Right atrium auricular region (tissue), 2 donors: ENCODE results near the gene FSIP1. TPM values are rescaled to one million over a fixed set of nuclear protein-coding genes. Genes with fewer than 3 reads are reported as not detected.

Experiments
- DNase-seq: peaks from one replicate; pipeline ENCODE4 v3.0.0-alpha.2; 2019; ENCODE audit warnings: low spot score
- H3K27ac ChIP-seq, 2 donors: fragments of 200-600 bp; sonication (generic); 1 replicate in 1 of 2; 2 replicates in 1 of 2; pipeline ENCODE4 v1.5.1; 2016 to 2019
- H3K27me3 ChIP-seq, 2 donors: fragments of 200-600 bp; sonication (generic); one replicate each; pipeline versions ENCODE4 v1.5.1 to v1.6.0; 2017 to 2019
- H3K36me3 ChIP-seq: fragments of 200-600 bp; sonication (generic); one replicate; pipeline ENCODE4 v1.5.1; 2016
- H3K4me1 ChIP-seq, 2 donors: fragments of 200-600 bp; sonication (generic); one replicate each; pipeline versions ENCODE4 v1.5.1 to v1.6.0; 2017 to 2019
- H3K4me3 ChIP-seq, 2 donors: fragments of 200-600 bp; sonication (generic); 1 replicate in 1 of 2; 2 replicates in 1 of 2; pipeline ENCODE4 v1.5.1; 2017 to 2019; ENCODE audit warnings: mild to moderate bottlenecking in 1 of 2, moderate library complexity in 1 of 2
- H3K9me3 ChIP-seq, 2 donors: fragments of 200-600 bp; sonication (generic); one replicate each; pipeline ENCODE4 v1.5.1; 2019
- CTCF ChIP-seq, 2 donors: fragments of 200-600 bp; sonication (generic); IDR thresholded peaks; one replicate each; pipeline ENCODE4 v1.5.1; 2019; ENCODE audit warnings: antibody characterized with exemption in 2 of 2
- total RNA-seq, 2 donors: library from RNA; depleted of rRNA; stranded (reverse); fragments of >200 nt; gene quantifications; one replicate each; pipeline ENCODE4 v1.1.0, GENCODE V29; 2016

FSIP1 gene
- total RNA-seq, 2 donors from 2014 or later: 0.24 TPM; not detected in 1

- no peak for DNase-seq
- H3K4me3 ChIP-seq: no peak overlapping the region
- H3K4me1 ChIP-seq: no peaks in the 10 kb centered on the region
- no peaks in the 10 kb centered on the region for H3K36me3 ChIP-seq
- no peaks in the 10 kb centered on the region for H3K27me3 ChIP-seq
- no peak for TF ChIP-seq CTCF (IDR thresholded peaks at IDR 0.05)
- no peaks in the 10 kb centered on the region for H3K9me3 ChIP-seq
- H3K27ac ChIP-seq: no peak overlapping the region
These were observed 35.8 kb downstream of the FSIP1 start for GRCh38 chr15:39746714-39747276.

- H3K36me3 ChIP-seq: no peaks in the 10 kb centered on the region
- TF ChIP-seq CTCF (IDR thresholded peaks at IDR 0.05): no peak
These were observed 36.5 kb downstream of the FSIP1 start for GRCh38 chr15:39746176-39746575.

GRCh38 chr15:39745415-39745814, 37.2 kb downstream of the FSIP1 start:
- no peak for DNase-seq
- Histone ChIP-seq H3K9me3 (no peaks in the 10 kb centered on the region), H3K27me3 (no peaks in the 10 kb centered on the region), H3K4me1 (no peaks in the 10 kb centered on the region), H3K36me3 (no peaks in the 10 kb centered on the region), H3K27ac (no peak overlapping the region), H3K4me3 (no peak overlapping the region)
- no peak for TF ChIP-seq CTCF (IDR thresholded peaks at IDR 0.05)

More at GRCh38 chr15:39746176-39746575, 36.5 kb downstream of the FSIP1 start:
- H3K4me3 ChIP-seq: no peak overlapping the region
- no peaks in the 10 kb centered on the region for H3K4me1 ChIP-seq
- no peak overlapping the region for H3K27ac ChIP-seq
- no peaks in the 10 kb centered on the region for H3K9me3 ChIP-seq
- H3K27me3 ChIP-seq: no peaks in the 10 kb centered on the region
- no peak for DNase-seq

- no peak overlapping the region for H3K27ac ChIP-seq
- no peak for TF ChIP-seq CTCF (IDR thresholded peaks at IDR 0.05)
These were observed 38.1 kb downstream of the FSIP1 start for GRCh38 chr15:39744334-39745103.

GRCh38 chr15:39743611-39744010, 39.0 kb downstream of the FSIP1 start:
- H3K27ac ChIP-seq: no peak overlapping the region
- no peak for DNase-seq
- H3K4me3 ChIP-seq: no peak overlapping the region
- H3K27me3 ChIP-seq: no peaks in the 10 kb centered on the region
- TF ChIP-seq CTCF (IDR thresholded peaks at IDR 0.05): no peak
- H3K9me3 ChIP-seq: no peaks in the 10 kb centered on the region
- no peaks in the 10 kb centered on the region for H3K36me3 ChIP-seq
- no peaks in the 10 kb centered on the region for H3K4me1 ChIP-seq

More at GRCh38 chr15:39744334-39745103, 38.1 kb downstream of the FSIP1 start:
- H3K4me1 ChIP-seq: no peaks in the 10 kb centered on the region
- H3K36me3 ChIP-seq: no peaks in the 10 kb centered on the region
- H3K9me3 ChIP-seq: no peaks in the 10 kb centered on the region
- no peak overlapping the region for H3K4me3 ChIP-seq
- DNase-seq: no peak
- H3K27me3 ChIP-seq: no peaks in the 10 kb centered on the region
